Karpas-422 (cell line): ENCODE measurements around the gene SLC49A4. TPM values are rescaled to one million over a fixed set of nuclear protein-coding genes. Genes with fewer than 3 reads are reported as not detected.

Experiments used
- DNase-seq: peaks from one replicate; pipeline ENCODE4 v3.0.0-alpha.2; 2015
- H2AFZ ChIP-seq: fragments of 200-600 bp; sonication (generic); 2 replicates; pipeline ENCODE4 v1.6.1; 2014; ENCODE audit warnings: antibody characterized with exemption, low read length, mixed read lengths
- H3K27ac ChIP-seq: fragments of 200-600 bp; sonication (generic); 2 replicates; pipeline ENCODE4 v1.5.1; 2014; ENCODE audit warnings: mild to moderate bottlenecking, low read length, moderate library complexity
- H3K27me3 ChIP-seq: fragments of 200-600 bp; sonication (generic); 2 replicates; pipeline ENCODE4 v1.6.1; 2014; ENCODE audit warnings: low read length, mixed read lengths
- H3K36me3 ChIP-seq: fragments of 200-600 bp; sonication (generic); 2 replicates; pipeline ENCODE4 v1.6.1; 2014; ENCODE audit warnings: low read length, mixed read lengths; ENCODE audit not compliant: insufficient read depth
- H3K4me1 ChIP-seq: fragments of 200-600 bp; sonication (generic); 2 replicates; pipeline ENCODE4 v1.6.1; 2014; ENCODE audit warnings: mild to moderate bottlenecking, low read length, mixed read lengths
- H3K4me2 ChIP-seq: fragments of 200-600 bp; sonication (generic); 2 replicates; pipeline ENCODE4 v1.6.1; 2014; ENCODE audit warnings: low read length, low read depth, mild to moderate bottlenecking; ENCODE audit not compliant: poor library complexity, severe bottlenecking
- H3K4me3 ChIP-seq: fragments of 200-600 bp; sonication (generic); 2 replicates; pipeline ENCODE4 v1.5.1; 2014; ENCODE audit warnings: mild to moderate bottlenecking, antibody characterized with exemption, low read length, mixed read lengths
- H3K79me2 ChIP-seq: fragments of 200-600 bp; sonication (generic); 2 replicates; pipeline ENCODE4 v1.6.1; 2014; ENCODE audit warnings: mild to moderate bottlenecking, low read length, mixed read lengths
- H3K9ac ChIP-seq: fragments of 200-600 bp; sonication (generic); 2 replicates; pipeline ENCODE4 v1.6.0; 2014; ENCODE audit warnings: low read length
- H3K9me2 ChIP-seq: fragments of 200-600 bp; sonication (generic), shearing (Covaris generic); replicated peaks from 2 replicates; pipeline ENCODE4 v1.6.0; 2014; ENCODE audit warnings: mild to moderate bottlenecking, low read length, moderate library complexity; ENCODE audit not compliant: insufficient read depth
- H3K9me3 ChIP-seq: fragments of 300-700, 200-600 bp; sonication (generic); 2 replicates; pipeline ENCODE4 v1.6.1; 2014; ENCODE audit warnings: low read length, mixed read lengths
- H4K20me1 ChIP-seq: fragments of 200-600 bp; sonication (generic); 2 replicates; pipeline ENCODE4 v1.6.1; 2014; ENCODE audit warnings: mild to moderate bottlenecking, antibody characterized with exemption, low read length, low read depth; ENCODE audit not compliant: insufficient read depth
- total RNA-seq: library from RNA; depleted of rRNA; stranded (reverse); fragments of >200 nt; shearing (Covaris generic); gene quantifications from 2 replicates; pipeline ENCODE4 v1.2.3, GENCODE V29; 2014; ENCODE audit warnings: low replicate concordance

Gene SLC49A4
- total RNA-seq, 1 experiment from 2014 or later = 6.4 TPM

DNA sequence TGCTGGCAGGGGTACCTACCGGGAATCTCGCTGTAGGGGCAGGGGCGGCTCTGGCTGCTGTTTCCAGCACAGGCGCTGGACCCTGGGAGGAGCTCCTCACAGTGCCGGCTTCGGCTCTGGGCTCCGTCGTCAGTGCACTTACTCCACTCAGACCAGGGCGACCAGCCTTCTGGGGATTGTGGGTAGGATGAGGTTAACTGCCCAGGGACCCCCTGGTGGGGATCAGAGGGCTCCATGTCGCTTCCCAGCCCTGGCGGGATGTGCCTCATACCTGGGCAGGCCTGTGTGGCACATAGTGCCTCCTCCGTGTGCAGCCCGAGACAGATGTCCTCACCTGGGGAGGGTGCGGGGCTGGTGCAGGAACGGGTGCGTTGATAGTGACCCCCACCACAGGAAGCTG is 117.0 kb downstream of the SLC49A4 start:
- Histone ChIP-seq H3K27me3 (no peaks in the 10 kb centered on the region), H3K4me2 (no peak overlapping the region)

DNA sequence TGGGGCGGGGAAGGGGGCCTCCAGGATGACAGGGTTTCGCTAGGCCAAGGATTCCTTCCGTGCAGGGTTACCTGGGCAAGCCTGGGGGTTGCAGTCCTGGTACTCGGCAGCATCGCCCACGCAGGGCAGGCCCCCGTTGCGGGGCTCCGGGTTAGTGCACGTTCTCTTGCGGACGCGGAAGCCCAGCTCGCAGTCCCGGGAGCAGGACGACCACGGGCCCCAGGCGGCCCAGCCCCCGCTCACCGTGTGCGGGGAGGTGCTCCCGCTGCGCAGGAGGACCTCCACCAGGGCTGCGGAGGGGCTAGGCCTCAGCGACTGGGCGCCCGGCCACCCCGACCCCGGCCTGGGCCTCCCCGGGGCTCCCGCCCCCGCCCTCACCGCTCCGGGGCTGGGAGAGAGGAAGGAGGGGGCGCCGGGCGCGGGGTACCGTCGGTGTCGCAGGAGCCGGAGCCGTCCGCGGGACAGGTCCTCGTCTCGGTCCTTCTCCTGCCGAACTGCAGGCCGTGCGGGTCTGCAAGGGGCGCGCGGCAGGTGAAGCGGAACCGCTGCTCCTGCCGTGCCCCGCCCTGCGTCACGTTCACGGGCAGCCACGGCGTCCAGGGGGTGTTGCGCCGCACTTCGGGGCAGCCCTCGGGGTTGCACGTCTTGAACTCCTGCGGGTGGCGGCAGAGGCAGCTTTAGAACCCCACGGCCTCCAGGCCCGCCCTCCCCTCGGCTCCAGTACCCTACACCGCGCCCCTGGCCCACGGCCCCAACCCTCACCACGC is 118.1 kb downstream of the SLC49A4 start:
- Histone ChIP-seq H3K36me3 (no peaks in the 10 kb centered on the region), H3K4me2 (no peak overlapping the region), H3K4me1 (no peaks in the 10 kb centered on the region), H2AFZ (no peak overlapping the region), H3K9ac (no peak overlapping the region), H3K27me3 (no peaks in the 10 kb centered on the region), H3K9me2 (no peaks in the 10 kb centered on the region), H3K4me3 (no peak overlapping the region), H3K79me2 (no peaks in the 10 kb centered on the region), H4K20me1 (no peaks in the 10 kb centered on the region), H3K9me3 (no peaks in the 10 kb centered on the region), H3K27ac (no peak overlapping the region)
- DNase-seq = no peak

More for the DNA sequence above, 117.0 kb downstream of the SLC49A4 start:
- Histone ChIP-seq H2AFZ (no peak overlapping the region), H3K9me3 (no peaks in the 10 kb centered on the region), H3K4me3 (no peak overlapping the region), H3K9ac (no peak overlapping the region), H3K4me1 (no peaks in the 10 kb centered on the region), H3K36me3 (no peaks in the 10 kb centered on the region), H3K9me2 (no peaks in the 10 kb centered on the region), H3K79me2 (no peaks in the 10 kb centered on the region), H4K20me1 (no peaks in the 10 kb centered on the region), H3K27ac (no peak overlapping the region)
- no peak for DNase-seq

DNA sequence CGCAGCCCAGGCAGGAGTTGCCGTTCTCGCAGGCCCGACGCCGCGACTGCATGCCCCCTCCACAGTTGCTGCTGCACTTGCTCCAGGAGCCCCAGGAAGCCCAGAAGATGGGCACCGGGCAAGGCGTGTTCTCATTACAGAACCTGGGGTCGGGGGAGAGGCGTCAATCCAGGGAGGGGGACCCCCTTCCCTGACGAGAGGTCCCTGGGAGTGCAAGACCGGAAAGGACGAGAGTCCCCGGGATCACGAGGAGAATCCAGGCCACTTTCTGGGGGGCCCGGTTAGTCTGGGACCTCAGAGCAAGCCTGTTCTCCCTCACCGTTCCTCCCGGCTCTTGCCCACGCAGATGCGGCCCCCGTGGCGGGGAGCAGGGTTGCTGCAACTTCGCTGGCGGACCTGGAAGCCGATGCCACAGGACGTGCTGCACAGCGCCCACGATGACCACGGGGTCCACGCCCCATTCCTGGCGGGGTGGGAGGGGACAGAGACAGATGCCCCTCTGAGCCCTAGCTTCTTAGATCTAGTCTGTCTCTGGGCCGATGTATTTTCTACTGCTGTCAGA is 118.8 kb downstream of the SLC49A4 start:
- H3K4me1 ChIP-seq = no peaks in the 10 kb centered on the region
- no peaks in the 10 kb centered on the region for H4K20me1 ChIP-seq
- no peaks in the 10 kb centered on the region for H3K27me3 ChIP-seq
- H3K9me2 ChIP-seq = no peaks in the 10 kb centered on the region
- H3K27ac ChIP-seq = no peak overlapping the region
- H3K36me3 ChIP-seq = no peaks in the 10 kb centered on the region
- H3K79me2 ChIP-seq = no peaks in the 10 kb centered on the region
- DNase-seq = no peak
- no peak overlapping the region for H3K4me2 ChIP-seq
- no peaks in the 10 kb centered on the region for H3K9me3 ChIP-seq
- no peak overlapping the region for H3K9ac ChIP-seq
- no peak overlapping the region for H3K4me3 ChIP-seq
- H2AFZ ChIP-seq = no peak overlapping the region

DNA sequence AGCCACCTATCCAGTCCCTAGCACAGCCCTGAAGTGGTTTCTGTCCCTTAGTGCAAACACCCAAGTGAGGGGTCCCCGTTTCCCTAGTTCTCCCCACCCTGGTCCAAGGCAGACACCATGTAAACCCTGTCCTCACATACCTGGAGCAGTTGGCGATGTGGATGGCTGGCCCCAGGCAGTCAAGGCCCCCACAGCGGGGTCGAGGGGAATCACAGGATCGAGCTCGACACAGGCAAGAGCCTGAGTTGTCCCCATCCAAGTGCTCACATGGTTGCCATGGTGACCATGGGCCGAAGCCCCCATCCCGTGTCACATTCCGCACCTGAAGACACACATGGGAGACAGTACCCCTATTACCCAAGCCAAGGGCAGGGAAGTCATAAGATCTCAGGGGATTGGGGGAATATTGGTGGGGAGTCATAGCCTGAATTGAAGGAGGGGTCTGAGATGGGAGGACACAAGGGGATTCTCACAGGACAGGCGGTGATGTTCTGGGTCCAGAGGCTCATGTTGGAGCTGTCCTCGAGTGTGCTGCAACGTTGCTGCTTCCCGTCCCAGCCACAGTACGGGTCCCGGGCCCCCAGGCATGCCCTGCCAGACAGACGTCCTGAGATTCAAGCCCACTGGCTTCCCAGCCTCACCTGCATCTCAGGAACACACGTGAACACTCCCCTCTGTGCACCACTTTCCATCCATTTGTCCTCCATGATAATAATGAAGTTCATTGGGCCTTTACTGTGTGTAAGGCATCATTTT is 120.6 kb downstream of the SLC49A4 start:
- H2AFZ ChIP-seq = no peak overlapping the region
- H3K4me2 ChIP-seq = no peak overlapping the region
- H4K20me1 ChIP-seq = no peaks in the 10 kb centered on the region

DNA sequence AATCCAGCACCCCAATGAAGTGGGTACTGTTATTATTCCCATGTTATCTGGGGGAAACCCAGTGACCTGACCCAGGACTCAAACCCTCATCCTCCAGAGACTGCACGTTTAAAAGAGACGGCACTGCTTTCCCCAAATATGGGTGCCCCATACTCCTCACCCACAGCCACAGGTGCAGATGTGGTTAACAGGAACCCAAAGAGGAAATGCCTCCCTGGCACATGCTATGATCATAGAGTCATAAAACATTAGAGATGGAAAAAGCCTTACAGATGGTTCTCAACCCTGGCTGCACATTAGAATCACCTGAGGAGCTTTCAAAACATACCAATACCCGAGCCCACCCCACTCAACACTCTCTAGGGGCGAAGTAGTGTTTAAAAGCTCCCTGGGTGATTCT is 121.2 kb downstream of the SLC49A4 start:
- H3K36me3 ChIP-seq = no peaks in the 10 kb centered on the region
- H3K4me1 ChIP-seq = no peaks in the 10 kb centered on the region
- H3K4me2 ChIP-seq = no peak overlapping the region
- no peak for DNase-seq
- H2AFZ ChIP-seq = no peak overlapping the region
- no peak overlapping the region for H3K4me3 ChIP-seq
- no peaks in the 10 kb centered on the region for H3K9me2 ChIP-seq
- no peak overlapping the region for H3K9ac ChIP-seq
- no peaks in the 10 kb centered on the region for H3K9me3 ChIP-seq
- H4K20me1 ChIP-seq = no peaks in the 10 kb centered on the region
- H3K79me2 ChIP-seq = no peaks in the 10 kb centered on the region
- H3K27ac ChIP-seq = no peak overlapping the region
- no peaks in the 10 kb centered on the region for H3K27me3 ChIP-seq

More for the DNA sequence above, 120.6 kb downstream of the SLC49A4 start:
- Histone ChIP-seq H3K79me2 (no peaks in the 10 kb centered on the region), H3K4me3 (no peak overlapping the region), H3K9ac (no peak overlapping the region), H3K9me3 (no peaks in the 10 kb centered on the region), H3K36me3 (no peaks in the 10 kb centered on the region), H3K27ac (no peak overlapping the region), H3K9me2 (no peaks in the 10 kb centered on the region), H3K4me1 (no peaks in the 10 kb centered on the region), H3K27me3 (no peaks in the 10 kb centered on the region)
- no peak for DNase-seq

DNA sequence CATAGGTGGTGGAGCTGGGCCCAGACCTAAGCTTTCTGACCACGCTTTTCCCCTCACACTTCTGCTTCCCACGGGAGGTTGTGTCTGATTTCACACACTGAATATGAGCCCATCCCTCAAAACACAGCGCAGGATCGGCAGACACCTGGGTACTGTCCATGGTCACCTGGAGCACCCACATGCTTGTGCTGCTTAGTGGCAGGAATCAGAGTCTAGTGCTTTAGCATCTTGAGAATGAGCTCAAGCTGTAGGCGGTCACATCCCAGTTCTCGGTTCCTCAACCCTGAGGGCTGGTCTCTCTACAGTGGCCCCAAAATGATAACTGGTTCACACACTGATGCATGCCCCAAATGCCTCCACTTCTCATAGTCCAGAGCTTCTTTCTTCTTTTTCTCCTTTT is 121.7 kb downstream of the SLC49A4 start:
- Histone ChIP-seq H3K4me1 (no peaks in the 10 kb centered on the region), H3K9ac (no peak overlapping the region), H3K79me2 (no peaks in the 10 kb centered on the region), H3K4me2 (no peak overlapping the region), H2AFZ (no peak overlapping the region), H3K9me2 (no peaks in the 10 kb centered on the region), H3K27me3 (no peaks in the 10 kb centered on the region), H3K27ac (no peak overlapping the region), H3K9me3 (no peaks in the 10 kb centered on the region), H3K4me3 (no peak overlapping the region), H3K36me3 (no peaks in the 10 kb centered on the region), H4K20me1 (no peaks in the 10 kb centered on the region)
- no peak for DNase-seq

DNA sequence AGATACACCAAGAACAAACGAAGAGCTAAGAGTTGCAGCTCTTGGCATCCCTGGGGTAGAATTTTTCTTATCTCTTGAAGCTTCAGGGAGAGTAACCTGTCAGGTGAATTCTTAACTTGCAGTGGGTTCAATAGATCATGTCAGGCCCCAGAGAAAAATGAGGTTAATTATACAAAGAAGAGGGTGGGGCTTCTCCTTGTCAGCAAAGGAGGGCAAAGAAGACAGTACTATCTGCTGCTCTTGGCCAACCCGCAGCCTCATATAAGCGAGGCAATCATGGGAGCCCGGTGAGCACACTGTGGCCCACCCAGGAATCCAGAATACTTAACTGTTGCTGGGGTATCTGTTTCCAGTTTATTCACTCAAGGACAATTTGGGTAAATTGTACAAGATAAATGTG is 122.5 kb downstream of the SLC49A4 start:
- H3K27ac ChIP-seq = no peak overlapping the region
- H2AFZ ChIP-seq = no peak overlapping the region
- no peaks in the 10 kb centered on the region for H3K4me1 ChIP-seq
- H3K36me3 ChIP-seq = no peaks in the 10 kb centered on the region
- no peak overlapping the region for H3K4me2 ChIP-seq
- no peaks in the 10 kb centered on the region for H3K9me2 ChIP-seq
- H3K79me2 ChIP-seq = no peaks in the 10 kb centered on the region
- H3K4me3 ChIP-seq = no peak overlapping the region
- H4K20me1 ChIP-seq = no peaks in the 10 kb centered on the region
- no peaks in the 10 kb centered on the region for H3K9me3 ChIP-seq
- no peak overlapping the region for H3K9ac ChIP-seq
- no peaks in the 10 kb centered on the region for H3K27me3 ChIP-seq
- DNase-seq = no peak

DNA sequence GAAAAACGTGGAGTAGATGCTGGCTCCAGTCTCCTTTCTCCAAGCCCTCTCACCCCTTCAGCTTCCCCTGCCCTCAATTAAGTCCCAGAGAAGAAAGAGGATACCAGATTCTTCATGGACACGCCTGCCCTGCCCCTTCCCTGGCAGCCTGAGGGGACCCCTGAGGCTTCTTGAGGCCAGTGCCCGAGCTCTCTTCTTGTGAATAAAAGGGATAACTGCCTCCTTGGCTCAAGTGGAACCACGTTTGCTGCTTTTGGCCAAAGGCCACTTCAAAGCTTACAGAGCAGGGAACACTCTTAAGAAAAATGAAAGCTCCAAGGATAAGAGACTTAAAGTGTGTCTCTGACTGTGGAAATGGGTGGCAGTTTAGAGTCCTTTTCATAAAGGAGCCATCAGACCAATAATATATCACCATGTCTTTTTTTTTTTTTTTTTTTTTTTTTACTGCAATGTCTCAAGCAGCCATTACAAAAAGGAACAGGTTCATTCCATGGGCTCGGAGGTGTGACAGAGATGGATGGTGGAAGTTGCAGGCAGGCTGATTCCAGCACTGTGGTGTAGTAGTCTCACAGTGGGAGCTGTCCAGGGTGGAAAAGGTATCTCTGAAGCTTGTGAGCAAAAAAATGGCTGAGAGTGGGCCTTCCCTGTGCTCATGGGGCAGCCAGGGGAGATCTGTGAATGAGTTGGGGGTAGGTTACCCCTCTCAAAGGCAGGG is 123.9 kb downstream of the SLC49A4 start:
- Histone ChIP-seq H4K20me1 (no peaks in the 10 kb centered on the region), H3K9ac (no peak overlapping the region), H3K9me3 (no peaks in the 10 kb centered on the region), H3K4me2 (no peak overlapping the region), H3K27me3 (no peaks in the 10 kb centered on the region), H2AFZ (no peak overlapping the region), H3K4me3 (no peak overlapping the region), H3K36me3 (no peaks in the 10 kb centered on the region), H3K27ac (no peak overlapping the region), H3K4me1 (no peaks in the 10 kb centered on the region), H3K79me2 (no peaks in the 10 kb centered on the region), H3K9me2 (no peaks in the 10 kb centered on the region)
- no peak for DNase-seq
